Activated CD8-positive, alpha-beta memory T cell treated with anti-CD3 and anti-CD28 coated beads, Interleukin-2, amount 50 U/mL, for 4 hours (primary cell): Measurements from ENCODE around the gene PHF23.
A peak's percentile ranks its signal among the peaks of the same experiment; 100 is the strongest.

Experiments
- DNase-seq: peaks from one replicate; pipeline ENCODE4 v3.0.0-alpha.2; 2020

Gene PHF23

GRCh38 chr17:7219812-7220592 is 19.3 kb downstream of the PHF23 start, which contains the start of the genes ACADVL and DLG4:
Gene ACADVL, plus strand, starts transcription at chr17:7219938. Its CDS starts 47 bp downstream, at chr17:7219985.
Gene DLG4, minus strand, starts transcription at chr17:7219836.
- peak; percentile 84 for DNase-seq

- DNase-seq, result no peak
Observed at GRCh38 chr17:7219229-7219811, 19.9 kb downstream of the PHF23 start.

GRCh38 chr17:7218758-7219157 is 20.5 kb downstream of the PHF23 start:
- DNase-seq, result no peak

GRCh38 chr17:7218166-7218565 is 21.1 kb downstream of the PHF23 start:
- DNase-seq, result no peak

GRCh38 chr17:7217113-7217987 is 21.9 kb downstream of the PHF23 start:
- DNase-seq, result no peak

GRCh38 chr17:7216242-7217112 is 22.8 kb downstream of the PHF23 start:
- DNase-seq, result no peak

DNA sequence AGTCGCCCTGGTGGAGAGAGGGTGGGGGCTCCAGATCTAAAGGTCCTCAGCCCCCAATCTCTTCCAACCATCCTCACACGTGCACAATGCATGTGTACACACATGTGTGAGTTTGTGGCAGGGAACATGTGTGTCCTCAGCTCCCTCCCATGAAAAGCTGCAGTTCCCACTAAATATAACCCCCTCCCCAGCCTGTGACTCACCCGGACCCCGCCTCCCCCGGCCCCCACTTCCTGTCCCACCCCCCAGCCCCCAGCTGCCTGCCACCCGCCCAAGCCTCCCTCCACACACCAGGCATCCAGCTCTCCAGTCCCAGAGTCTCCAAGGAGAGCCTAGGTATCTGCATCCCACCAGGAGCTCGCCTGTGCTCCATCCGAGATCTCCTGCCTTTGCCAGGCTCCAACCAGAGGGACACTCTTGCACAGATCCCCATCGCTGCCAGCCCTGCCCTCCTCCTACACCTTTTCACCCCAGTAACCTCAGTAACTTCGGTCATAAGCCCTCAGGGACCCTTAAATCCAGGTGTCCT is 23.5 kb downstream of the PHF23 start:
- no peak for DNase-seq

DNA sequence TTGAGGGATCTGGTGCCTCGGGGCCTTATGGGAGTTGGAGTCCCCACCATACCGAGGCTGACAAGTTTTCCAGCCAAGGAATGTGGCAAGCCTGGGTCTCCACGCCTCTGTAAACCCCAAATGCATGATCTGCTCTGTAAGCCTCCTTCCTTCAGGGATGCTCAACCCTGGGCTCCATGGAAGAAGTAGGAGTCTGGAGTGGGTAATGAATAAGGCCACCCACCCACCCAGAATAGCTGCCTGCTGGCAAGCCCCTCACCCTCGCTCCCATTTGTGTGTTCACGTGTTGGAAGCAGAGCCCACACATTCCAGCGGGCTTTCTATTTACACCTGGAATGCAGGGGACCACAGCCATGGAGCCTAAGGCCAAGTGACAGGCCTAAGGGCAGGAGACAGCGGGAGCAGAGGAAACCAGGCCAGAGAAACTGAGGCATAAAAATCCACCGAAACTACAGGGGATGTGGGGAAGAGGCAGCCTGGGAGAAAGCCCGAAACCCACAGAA is 24.1 kb downstream of the PHF23 start:
- DNase-seq, result no peak

DNA sequence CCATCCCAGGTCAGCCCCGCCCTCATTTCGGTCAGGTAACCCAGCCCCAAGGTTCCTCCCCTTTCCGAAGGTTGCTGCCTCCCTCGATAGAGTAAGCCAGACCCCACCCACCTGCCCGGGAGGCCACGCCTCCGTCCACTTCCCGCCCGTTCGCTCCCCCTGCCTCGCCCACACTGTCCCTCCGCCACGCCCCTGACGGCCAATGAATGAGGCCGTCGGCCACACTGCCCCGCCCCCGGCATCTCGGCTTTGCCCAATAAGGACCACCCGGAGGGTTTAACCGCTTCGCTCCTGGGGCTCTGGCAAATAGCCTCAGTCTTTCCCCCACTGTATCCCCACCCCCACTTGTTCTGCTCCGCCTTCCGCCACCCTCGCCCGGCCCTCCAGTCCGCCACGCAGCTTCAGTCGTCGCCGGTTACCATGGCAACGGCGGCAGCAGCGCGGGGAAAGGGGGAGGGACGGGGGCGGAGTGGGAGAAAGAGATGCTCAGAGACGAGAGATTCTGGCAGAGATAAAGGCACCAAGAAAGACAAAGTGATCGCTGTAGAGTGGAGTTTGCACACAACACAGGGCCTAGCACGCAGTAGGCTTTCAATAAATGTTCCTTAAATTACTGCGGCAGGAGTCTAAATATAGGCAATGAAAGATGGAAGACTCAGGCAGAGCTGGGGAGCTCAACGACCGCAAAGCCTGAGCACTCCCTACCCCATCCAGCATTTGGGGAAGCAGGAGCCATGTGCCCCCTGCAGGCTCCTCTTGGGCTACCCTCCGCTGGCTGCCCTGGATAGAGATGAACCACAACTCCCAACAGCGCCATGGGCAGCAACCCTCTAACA is 24.7 kb downstream of the PHF23 start:
- peak; percentile 99 for DNase-seq

DNA sequence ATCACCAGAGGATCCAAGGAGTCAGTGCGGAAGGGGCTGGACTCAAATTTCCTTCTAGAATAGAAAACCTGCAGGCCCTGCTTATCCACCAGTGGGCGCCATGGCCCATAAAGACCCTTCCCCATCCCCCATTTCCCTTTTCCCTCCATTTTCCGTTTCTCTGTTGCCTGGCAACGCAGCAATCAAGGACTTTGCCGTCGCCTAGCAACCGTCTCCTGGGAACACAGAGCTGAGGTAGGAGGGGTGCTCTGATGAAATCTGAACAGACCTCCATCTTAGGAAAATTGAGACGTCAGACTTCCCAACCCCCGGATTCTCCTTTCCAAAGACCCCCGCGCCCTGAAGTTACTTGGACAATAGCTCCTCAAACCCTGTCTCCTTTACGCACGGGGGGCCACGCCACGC is 25.4 kb downstream of the PHF23 start:
- DNase-seq, result no peak

- no peak for DNase-seq
Observed at GRCh38 chr17:7211491-7212273, 27.6 kb downstream of the PHF23 start.

DNA sequence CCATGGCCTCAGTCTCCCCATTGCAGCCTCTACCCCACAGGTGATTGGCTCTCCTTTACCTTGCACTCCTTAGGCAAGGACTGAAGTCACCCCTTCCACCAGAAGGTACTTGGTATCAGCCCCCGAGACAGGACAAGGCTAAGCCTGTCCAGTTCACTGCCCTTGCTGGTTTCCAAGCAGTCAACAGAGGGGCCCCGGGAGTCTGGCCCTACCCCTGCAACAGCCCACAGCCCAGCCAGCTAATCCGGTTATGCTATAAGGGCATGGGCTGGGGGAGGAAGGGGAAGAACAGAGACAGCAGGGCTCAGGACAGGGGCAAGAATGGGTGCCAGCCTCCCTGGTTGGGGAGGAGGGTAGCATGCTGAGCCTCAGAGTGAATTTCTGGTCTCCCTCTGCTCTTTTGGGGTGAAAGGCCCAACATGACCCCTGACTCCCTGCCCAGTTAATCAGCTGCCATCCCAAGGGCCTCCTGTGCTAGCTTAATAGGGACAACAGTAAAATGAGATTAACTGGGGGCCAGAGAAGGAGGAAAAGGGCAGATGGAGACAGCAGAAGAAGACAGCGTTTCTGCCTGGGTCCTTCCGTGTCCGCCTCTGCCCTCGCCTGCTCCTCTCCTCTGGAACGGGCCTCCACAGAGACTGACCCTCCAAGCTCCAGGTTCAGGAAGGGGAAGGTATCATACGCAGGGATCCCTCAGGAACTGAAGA is 30.4 kb downstream of the PHF23 start:
- DNase-seq, result no peak

GRCh38 chr17:7208027-7208571 is 31.2 kb downstream of the PHF23 start:
- no peak for DNase-seq

GRCh38 chr17:7207120-7208001 is 31.9 kb downstream of the PHF23 start:
- DNase-seq, result no peak

DNA sequence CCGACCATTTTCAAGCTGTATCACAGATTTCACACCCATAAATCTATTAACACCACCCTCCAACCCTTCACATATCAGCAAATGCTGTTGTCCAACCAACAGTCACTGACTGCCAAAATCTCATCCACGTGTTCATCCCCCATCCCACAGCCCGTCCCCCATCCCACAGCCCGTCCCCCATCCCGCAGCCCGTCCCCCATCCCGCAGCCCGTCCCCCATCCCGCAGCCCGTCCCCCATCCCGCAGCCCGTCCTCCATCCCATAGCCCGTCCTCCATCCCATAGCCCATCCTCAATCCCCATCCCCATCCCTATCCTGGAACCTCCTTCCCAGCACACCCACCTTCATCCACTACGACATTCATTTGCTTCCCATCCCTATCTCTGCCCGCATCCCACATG is 33.7 kb downstream of the PHF23 start:
- DNase-seq, result no peak

- DNase-seq, result peak; percentile 94
Observed at GRCh38 chr17:7204828-7205461, 34.3 kb downstream of the PHF23 start.

- no peak for DNase-seq
Observed at GRCh38 chr17:7204336-7204735, 34.9 kb downstream of the PHF23 start.

DNA sequence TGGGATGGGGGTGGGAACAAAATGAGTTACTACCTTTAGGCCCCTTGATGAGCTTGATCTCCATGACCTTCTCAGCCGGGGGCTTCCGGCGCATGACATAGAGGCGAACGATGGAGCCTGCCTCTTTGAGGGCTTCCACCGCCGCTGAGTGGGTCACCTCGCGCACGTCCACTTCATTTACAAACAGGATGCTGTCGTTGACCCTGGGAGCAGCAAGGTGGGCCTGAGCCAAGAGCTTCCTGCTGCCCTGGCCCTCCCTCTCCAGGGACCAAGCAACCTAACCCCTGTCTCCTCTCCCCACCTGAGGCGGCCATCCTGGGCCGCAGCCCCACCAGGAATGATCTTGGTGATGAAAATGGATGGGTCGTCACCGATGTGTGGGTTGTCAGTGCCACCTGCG is 35.9 kb downstream of the PHF23 start:
- DNase-seq, result no peak
